HG03139 (cell line): ENCODE measurements around the gene SNED1.

ENCODE experiments used
- ATAC-seq: cut with Tn5 transposase; IDR thresholded peaks from one replicate; pipeline ENCODE4 v1.9.1; 2021; ENCODE audit not compliant: unreplicated experiment

Gene SNED1

DNA sequence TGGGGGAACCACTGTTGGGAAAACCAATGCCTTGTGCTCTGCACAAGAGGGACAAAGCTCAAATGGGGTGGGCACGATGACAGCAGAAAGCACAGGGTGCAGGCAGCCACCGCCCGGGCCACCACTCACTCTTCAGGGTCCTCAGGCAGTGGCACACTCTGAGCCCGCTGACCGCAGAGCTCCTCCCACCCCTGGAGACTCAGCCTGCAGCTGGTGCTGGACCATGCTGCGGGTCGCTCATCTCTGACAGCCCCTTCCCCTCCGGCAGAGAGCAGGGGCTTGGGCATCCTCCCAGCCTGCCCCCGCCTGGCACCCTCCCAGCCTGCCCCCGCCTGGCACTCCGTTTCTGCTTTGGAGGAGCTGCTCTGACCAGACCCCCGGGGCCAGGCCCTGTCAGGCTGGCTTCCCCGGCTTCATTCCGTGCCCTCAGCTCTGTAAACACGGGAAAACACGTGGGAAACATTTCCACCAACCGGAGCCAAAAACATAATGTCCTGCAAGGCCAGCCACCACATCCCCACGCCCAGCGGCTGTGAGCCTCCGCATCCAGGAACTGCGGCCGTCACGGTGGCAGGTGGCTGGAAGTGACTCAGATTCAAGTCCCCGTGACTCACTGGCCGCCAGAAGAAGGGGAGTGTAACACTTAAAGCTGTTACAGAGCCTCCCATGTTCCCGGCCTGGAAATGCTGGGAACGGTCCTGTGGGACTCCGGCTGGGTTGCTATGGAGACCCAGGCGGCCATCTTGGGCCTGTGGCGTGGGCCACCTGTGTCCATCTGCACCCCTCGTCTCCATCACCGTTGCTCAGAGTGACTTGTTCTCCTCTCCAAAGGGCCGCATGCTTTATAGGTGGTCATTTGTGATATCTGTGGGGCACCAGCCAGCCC lies 6.8 kb upstream of the SNED1 start:
- no peak for ATAC-seq

DNA sequence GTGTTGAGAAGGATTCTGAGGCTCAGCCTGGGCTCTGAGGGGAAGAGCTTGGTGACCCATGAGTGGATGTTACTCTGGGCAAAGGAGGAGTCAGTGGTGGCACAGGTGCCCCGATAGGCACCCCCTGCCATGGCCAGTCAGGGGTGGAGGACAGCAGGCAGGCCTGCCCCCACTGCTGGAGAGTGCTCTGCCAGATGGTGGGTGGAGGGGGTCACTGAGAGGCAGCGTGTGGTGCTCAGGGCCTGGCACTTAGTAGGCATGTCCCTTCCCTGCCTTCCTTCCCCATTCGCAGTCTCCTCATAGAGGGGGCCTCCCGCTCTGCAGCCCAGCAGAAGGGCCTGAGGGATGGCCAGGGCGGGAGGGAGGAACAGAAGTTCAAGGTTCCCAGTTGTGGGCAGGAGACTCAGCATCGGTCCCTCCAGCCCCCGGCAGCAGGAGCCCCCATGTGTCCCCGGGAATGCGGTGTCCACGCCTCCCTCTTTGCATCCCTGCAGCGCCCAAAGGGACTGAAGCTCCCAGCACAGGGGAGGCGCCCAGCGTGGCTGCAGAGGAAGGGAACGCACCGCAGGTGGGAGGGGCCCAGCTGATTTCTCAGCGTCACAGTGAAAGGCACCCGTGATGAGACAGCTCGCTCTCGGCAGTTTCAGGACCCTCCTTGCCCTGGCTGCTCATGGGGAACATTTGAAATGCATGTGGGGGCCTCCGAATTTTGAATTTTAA lies 5.7 kb upstream of the SNED1 start:
- no peak for ATAC-seq

DNA sequence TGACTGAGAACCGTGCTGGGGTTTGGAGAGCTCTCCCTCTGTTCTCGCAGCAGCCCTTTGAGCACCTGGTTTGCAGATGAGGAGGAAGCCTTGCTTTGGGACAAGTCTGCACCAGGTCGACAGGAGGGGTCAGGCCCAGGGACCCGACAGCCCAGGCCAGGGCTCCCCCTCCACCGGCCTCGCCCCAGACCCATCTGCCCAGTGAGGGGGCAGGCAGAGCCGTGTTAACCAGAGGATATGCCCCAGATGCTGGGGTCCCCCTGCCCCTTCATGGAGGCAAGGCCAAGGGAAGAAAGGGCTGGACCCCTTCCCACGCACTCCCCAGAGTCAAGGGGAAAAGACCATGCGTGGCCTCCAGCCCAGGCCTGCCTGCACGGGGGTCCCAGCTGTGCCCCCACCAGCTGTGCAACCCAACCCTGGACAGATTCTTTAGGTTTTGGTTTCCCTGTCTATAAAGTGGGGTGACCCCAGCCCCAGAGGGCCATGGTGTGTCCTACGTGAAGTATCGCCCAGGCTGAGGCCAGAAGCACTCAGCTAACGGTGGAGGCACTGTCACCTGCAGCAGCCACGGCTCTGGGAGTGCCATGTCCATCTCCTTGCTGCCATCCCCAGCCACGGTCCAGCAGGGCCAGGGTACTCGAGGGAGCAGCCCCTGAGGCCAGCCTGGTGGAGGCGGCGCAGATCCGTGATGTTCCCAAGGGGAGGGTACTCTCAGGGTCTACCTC lies 4.8 kb upstream of the SNED1 start:
- ATAC-seq: no peak

DNA sequence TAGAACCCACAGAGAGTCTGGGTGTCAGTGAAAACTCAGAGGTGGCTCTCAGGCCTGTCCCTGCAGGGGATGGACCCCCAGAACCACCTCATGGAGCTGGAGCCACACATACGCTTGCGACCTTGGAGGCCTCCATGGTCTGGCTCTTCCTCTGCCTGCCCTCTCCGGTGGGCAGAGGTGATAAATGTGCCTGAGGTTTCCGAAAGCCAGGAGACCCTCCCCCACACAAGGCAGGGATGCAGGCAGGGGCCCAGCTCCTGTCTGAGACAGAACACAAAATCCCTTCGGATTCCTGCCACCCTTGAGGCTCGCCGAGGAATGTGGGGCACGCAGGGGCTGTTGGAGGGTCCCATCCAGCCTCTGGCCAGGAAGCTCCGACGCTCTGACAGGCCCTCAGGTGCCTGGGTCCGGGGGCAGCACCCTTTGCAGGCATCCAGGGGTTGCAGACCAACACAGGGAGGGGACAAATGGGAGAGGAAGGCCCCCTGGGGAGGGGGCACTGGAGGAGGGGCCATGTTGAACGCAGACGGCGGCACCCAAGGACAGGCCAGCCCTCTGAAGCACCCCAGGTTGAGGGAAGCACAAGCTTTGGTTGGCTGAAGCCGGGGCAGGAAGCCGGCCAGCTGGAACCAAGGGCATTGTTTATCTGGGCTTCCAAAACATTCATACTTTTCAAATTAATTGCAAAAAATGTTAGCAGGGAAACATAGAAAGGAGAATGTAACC lies 4.1 kb upstream of the SNED1 start:
- no peak for ATAC-seq

DNA sequence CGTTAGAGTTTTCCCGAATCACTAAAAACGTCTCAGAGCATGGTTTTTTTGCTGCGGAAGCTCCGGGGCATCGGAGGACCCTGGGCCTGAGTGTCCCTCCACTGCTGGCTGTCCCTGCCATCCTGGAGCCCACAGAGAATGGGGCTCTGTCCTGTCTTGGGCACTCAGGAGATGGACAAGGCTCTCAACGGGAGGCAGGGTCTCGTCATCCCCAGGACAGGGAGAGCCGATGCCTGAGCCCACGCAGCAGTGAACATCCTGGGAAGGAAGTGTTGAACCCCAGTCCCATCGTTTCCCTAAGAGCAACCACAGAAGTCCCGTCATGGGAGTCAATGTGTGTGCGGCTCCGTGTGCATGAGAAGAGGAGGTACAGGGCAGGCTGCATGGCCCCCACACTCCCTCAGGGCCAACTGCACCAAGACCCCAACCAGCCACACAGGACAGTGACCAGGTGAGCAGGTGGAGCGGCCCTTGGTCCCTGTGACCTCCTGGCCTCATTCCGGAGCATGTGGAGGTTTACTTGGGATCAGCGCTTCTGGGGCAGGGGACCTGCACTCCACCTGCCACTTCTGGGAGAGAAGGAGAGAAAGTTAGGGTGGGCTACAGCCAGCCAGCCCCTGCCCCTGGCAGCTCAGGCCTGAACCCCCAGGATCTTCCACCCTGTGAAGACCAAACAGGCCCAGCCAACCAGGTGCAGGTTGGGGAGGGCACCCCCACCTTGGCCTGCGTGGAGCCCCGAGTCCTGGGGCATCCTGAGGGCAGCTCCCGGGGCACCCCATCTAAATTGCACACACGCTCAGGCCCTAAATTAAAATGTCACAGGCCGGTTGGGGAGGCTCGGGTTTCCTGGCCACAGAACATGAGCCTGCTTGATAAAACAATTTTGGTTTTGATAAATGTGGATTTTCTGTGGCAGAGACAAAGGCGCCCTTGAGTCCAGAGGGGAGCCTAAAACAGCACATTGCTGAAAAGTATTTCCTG lies 3.1 kb upstream of the SNED1 start:
- no peak for ATAC-seq

DNA sequence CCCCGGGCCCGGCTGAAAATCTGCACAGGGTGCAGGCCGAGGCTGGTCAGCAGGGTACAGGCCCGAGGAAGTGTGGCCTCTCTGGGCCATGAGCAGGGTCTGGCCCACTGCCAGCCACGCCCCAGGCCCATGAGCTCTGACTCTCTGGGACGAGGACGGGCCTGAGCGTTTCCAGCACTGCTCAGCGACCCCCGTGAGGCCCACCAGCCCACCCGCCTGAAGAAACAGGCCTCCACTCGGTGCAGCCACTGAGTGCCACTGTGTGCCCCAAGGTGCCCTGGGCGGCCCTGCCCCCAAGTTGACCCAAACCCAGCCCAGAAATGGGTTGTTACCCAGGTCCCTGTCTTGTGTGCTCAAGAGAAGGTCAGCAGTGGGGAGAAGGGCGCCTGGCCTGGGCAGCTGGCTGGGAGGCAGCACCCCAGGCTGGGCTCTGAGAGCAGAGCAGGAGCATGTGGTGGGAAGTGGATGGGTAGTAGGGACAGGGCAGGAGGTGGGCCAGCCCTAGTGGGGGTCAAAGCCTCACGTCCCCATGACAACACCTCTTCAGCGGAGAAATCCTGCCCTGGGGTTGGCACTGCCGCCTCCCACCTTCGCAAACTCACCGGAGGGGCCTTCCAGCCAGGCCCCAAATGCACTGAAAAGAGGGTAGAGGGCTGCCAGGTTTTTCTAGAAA lies 2.1 kb upstream of the SNED1 start:
- ATAC-seq: no peak

DNA sequence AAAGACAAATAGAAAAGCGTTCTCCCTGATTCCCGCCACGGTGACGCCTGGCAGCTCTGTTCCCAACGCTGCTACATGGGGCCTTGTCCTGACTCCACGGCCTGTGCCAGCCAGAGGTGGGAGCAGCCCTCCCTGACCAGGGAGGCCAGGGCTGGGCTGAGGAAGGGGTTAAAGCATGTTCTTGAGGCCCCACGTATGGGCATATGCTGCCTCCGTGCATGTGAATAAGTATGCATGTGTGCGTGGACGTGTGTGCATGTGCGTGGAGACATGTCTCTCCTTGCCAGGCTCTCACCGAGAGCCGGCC lies 1.6 kb upstream of the SNED1 start:
- no peak for ATAC-seq

DNA sequence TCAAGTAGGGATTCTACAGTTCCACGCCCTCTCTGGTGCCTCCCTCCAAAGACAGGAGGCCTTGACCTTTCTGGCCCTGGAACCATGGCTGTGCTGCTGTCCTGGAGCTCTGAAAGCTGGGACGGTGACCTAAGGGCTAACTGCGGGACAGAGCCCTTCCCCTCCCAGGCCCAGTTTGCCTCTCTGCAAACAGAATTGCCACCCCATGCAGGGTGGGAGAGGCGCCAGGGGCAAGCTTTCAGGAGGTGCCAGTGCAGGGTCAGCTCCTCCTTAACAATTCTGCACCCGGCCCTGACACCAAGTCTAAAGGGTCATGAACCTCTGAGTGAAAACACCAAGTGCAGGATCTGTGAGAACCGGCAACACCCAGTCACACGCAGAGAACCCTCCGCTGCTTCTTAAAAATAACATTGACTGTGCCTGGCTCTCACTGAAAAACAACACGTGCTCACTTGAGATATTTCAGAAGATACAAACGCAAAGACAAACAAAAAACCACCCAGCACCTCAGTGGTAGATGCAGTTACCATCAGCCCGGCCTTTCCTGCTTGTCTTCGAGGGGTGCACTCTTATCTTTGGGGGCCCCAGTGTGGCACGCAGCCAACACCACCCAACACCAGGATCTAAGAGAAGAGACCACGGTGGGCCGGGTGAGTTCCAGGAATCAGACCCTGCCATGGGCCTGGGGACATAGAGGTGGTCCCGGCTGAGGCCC lies 1.1 kb upstream of the SNED1 start:
- no peak for ATAC-seq

DNA sequence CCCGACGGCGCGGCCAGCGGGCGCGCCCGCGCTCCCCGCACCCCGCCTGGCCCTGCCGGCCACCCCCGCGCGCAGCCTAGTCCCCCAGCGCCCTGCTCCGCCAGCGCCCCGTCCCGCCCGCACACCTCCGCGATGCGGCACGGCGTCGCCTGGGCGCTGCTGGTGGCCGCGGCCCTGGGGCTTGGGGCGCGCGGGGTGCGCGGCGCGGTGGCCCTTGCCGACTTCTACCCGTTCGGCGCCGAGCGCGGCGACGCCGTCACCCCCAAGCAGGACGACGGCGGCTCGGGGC lies 232 bp downstream of the SNED1 start:
- no peak for ATAC-seq

DNA sequence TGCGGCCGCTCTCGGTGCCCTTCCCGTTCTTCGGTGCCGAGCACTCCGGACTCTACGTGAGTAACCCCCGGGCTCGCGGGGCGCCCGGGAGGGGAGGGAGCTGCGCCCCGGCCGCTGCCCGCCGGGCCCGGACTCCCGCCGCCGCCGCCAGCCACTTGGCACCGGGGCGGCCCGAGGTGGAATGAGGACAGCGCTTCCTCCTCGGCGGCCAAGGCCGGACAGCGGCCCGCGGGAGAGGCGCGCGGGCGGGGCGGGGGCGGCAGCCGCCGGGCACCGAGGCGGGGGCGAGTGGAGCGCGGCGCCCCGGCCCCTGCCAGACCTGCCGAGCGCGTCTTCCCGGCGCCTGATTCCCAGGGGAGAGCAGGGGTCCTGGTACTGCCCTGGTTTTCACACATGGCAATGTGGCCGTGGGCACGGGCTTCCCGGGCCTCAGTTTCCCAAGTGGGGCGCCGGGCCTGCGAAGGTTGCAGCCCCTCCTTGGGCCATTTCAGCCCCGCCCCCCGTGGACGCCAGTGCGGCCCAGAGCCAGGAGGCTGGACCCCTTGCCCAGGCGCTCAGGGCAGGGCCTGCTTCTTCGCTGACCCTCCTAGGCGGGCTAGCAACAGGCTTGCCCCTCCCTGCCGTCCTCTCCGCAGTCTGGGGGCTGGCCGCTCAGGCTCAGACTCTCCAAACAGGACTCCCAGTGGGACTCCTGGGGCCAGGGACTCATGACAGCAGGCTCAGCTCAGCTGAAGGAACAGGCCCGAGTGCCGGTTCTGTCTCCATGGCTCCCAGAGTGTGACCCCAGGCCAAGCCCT lies 775 bp downstream of the SNED1 start:
- ATAC-seq: no peak

DNA sequence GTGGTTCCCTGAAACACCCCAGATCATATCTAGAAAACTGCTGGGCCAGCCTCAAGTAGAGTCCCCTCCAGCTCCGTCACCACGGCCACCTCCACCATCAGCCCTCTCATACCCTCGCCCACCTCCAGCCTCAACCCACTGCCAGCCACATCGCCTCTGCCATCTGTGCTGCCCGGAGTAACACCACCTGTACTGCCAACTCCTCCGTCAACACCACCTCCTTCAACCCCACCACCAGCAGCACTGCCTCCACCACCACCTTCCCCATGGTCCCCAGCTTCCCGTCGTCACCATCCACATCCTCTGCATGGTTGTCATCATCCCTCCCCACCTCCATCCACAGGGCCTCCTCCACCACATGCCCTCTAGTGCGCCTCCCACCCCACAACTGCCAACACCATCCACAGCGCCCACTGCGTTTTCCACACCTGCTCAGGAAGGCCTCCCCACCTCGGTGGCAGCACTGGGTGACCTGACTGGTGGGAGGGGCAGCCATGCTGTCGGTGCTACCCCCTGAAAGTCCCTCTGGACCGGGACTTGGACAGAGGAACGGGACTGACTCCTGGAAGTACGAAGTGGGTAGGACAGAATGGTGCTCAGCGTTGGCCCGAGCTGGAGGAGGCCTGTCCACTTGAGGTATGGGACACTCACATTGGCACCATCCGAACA lies 1.6 kb downstream of the SNED1 start:
- ATAC-seq: no peak

DNA sequence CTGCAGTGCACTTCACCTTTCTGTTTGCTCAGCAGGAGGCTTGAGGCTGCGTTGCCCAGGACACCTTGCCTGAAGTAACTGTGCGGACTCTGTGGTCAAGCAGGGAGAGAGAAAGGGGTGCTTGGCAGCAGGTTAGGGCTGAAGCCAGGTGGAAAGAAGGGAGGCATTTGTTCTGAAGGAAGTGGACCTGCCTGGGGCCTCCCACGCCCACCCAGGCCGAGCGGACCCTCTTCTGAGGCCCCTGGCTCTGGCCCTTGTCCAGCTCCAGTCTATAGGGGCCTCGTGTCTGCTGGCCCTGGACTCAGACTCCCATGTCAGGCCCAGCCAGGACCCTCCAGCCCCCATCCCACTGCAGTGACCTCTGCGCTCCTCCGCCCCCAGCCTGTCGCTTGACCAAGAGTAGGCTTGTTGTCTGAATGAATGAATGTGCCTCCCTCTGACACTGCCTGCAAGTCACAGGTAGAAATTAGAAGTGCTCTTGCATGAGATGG lies 2.5 kb downstream of the SNED1 start:
- no peak for ATAC-seq

DNA sequence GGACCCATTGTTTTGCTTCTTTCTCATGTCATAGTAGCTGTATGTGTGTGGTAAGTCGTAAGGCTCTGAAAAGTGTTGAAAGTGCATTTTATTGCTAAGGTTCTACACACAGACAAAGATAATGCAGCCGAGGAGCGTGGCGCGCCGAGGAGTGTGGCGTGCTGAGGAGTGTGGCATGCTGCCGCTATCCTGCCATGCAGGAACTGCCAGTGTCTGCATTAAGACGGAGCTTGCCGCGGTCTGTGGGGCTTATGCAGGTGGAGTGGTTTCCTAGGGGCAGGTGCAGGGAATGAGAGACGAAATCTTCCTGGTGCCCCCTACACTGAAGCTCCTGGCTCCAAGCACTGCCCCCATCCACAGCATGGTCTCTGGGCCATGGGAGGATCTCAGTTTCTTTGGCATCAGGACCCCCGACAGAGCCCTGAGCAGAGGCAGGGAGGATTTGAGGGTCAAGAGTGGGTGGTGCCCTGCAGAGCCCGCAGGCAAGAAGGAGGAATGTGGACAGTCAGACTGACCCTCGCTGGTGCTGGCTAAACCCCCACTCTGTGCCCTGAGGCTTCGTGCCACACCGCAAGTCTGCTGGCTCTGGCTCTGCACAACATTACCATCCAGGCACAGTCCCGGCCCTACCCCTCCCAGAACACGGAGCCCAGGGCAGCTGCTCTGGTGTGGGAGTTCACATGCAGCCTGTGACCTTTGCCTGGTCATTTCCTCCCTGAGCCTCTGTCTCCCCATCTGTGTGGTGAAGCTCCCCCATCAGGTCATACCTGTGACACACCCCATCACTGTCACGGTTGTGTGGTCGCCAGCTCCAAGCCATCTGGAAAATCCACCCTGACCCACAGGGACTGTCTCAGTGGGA lies 3.2 kb downstream of the SNED1 start:
- no peak for ATAC-seq

DNA sequence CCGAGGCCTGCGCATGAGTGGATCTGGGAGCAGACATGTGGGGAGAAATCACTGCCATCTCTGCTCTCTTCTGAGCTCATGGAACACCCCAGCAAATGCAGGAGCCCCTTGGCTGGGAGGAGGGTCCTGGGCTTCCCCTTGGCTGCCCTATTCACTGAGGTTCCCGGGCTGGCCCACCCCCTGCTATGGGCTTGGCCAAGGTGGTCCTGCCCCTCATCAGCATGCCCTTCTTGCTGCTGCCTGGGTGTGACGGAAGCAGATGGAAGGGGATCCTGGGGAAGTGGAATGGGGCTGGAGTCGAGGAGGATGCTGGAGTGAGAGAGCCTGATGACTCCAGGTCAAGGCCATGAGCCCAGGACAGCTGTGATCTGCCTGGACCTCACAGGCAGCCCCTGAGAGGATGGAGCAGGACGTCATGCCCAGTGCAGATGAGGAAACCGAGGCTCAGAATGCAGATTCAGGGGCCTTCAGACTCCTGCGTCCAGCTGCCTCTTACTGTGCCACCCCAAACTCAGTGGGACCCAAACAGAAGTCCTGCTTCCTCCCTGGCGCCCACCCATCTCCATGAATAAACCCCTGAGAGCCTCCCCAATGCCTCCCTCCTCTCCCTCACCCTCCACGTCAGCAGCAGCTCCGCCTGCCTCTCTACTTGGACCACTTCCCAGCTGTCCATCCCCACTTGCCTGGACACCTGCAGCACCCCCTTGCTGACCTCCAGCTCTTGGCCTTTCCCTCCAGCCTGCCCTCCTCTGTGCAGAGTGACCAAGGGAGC lies 4.0 kb downstream of the SNED1 start:
- no peak for ATAC-seq

DNA sequence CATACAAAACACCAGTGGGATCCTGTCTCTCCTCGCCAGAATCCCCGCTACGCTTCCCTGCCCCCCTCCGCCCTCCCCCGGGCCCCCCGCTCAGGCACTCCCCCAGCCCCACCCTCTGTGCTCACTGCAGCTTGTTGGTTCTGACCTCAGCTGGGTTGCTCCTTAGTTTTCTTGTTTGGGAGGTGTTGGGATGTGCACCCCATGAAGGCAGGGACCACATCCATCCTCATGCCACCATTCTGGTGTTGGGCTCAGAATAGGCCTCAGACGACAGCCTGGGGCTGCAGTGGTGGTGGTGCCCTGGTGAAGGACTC lies 4.6 kb downstream of the SNED1 start:
- ATAC-seq: no peak

DNA sequence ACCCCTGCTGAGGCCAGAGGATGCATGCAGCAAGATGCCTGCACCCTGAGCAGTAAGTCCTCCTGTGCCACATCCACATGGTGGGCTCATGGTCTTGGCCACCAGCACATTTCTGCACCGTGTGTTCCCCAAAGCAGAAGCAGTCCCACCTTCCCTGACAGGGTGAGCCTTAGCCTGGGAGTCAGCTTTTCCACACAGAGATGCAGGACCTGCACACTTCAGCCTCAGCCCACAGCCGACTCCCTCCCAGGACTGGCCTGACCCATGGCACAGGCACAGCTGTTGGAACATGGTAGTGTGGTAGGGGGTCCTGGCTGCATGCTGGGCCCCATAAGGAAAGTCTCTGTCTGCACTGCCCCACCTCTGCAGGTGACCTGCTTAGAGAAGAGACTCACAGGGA lies 5.0 kb downstream of the SNED1 start:
- no peak for ATAC-seq
